Transverse colon (tissue), 4 donors: ENCODE measurements around the gene ANKRD11. TPM values are rescaled to one million over a fixed set of nuclear protein-coding genes. Genes with fewer than 3 reads are reported as not detected.
A peak's percentile ranks its signal among the peaks of the same experiment; 100 is the strongest.

Experiments
- DNase-seq: peaks from one replicate; pipeline ENCODE4 v3.0.0-alpha.2; 2019
- H3K27ac ChIP-seq, 4 donors: fragments of 200-600 bp; sonication (generic); 2 replicates each; pipeline ENCODE4 v1.5.1; 2016 to 2018; ENCODE audit warnings: inconsistent platforms in 4 of 4
- H3K27me3 ChIP-seq: fragments of 200-600 bp; sonication (generic); 2 replicates; pipeline ENCODE4 v1.5.1; 2017; ENCODE audit warnings: inconsistent platforms
- H3K36me3 ChIP-seq, 4 donors: fragments of 200-600 bp; sonication (generic); 2 replicates each; pipeline ENCODE4 v1.5.1; 2017 to 2019; ENCODE audit warnings: inconsistent platforms in 4 of 4
- H3K4me1 ChIP-seq, 4 donors: fragments of 200-600 bp; sonication (generic); 2 replicates each; pipeline ENCODE4 v1.5.1; 2017 to 2020; ENCODE audit warnings: inconsistent platforms in 4 of 4
- H3K4me3 ChIP-seq, 4 donors: fragments of 200-600 bp; sonication (generic); 1 replicate in 1 of 4; 2 replicates in 3 of 4; pipeline versions ENCODE4 v1.5.1 to v1.6.1; 2017 to 2019; ENCODE audit warnings: inconsistent platforms in 4 of 4
- H3K9me3 ChIP-seq, 2 donors: fragments of 200-600 bp; sonication (generic); 2 replicates each; pipeline ENCODE4 v1.5.1; 2017 to 2019; ENCODE audit warnings: inconsistent platforms in 2 of 2
- EP300 ChIP-seq: sonication (generic); formaldehyde crosslinking; IDR thresholded peaks from one replicate; pipeline ENCODE4 v1.6.1; 2017; ENCODE audit warnings: antibody characterized with exemption, low read depth
- POLR2A ChIP-seq: fragments of 450-650 bp; IDR thresholded peaks from one replicate; pipeline ENCODE4 v1.6.1; 2016; ENCODE audit warnings: antibody characterized with exemption, mild to moderate bottlenecking, moderate library complexity
- POLR2AphosphoS5 ChIP-seq, 3 donors: sonication (generic); formaldehyde crosslinking; IDR thresholded peaks; one replicate each; pipeline ENCODE4 v1.6.1; 2016; ENCODE audit warnings: antibody characterized with exemption in 3 of 3
- WGBS, 2 donors: methylation state at CpG; one replicate each; pipeline ENCODE4 v1.1.5; 2018; ENCODE audit warnings: low coverage in 1 of 2; 5-methylcytosine and 5-hydroxymethylcytosine counted together
- in situ Hi-C, 4 donors: fragments of 200-750 bp; cut with MboI; loops; one replicate each; pipeline versions ENCODE4 v1.15.0 to v1.15.1; 2017; ENCODE audit warnings: low sequenced_read_pairs in 3 of 4, low pct_ligation_motif_present in 1 of 4, low pct_unique_long_range_greater_than_20kb in 1 of 4
- intact Hi-C: fragments of 100-400 bp; cut with DNase I; formaldehyde crosslinking; loops from one replicate; pipeline ENCODE4 v1.15.1; 2023; ENCODE audit warnings: low total_unique reads
- total RNA-seq, 4 donors: library from RNA; depleted of rRNA; stranded (reverse); fragments of >200 nt; gene quantifications; one replicate each; pipeline ENCODE4 v1.1.0, GENCODE V29; 2016
- TF ChIP-seq, protein P1 (sequence below), 5 experiments: fragments of 200-600 bp in 3 of 5; fragments of 450-650 bp in 2 of 5; sonication (generic) in 3 of 5; IDR thresholded peaks; 1 replicate in 2 of 5; 2 replicates in 3 of 5; pipeline ENCODE4 v1.5.1; 2016 to 2017; ENCODE audit warnings: antibody characterized with exemption in 5 of 5, inconsistent platforms in 3 of 5, mild to moderate bottlenecking in 2 of 5, moderate library complexity in 1 of 5

Gene ANKRD11
- total RNA-seq, 4 donors from 2014 or later: 109 to 281 (median 142) TPM

GRCh38 chr16:89318871-89319630 lies 171.3 kb downstream of the ANKRD11 start:
- H3K27me3 ChIP-seq: no peaks in the 10 kb centered on the region
- in situ Hi-C loops (no loop called here), intact Hi-C loops (no loop called here)
- no peaks in the 10 kb centered on the region for H3K36me3 ChIP-seq
- H3K27ac ChIP-seq: peak overlapping the region in 2 of 4 donors; percentile 60 to 74
- DNase-seq: no peak
- no peak for TF ChIP-seq EP300
- TF ChIP-seq, protein P1, sequence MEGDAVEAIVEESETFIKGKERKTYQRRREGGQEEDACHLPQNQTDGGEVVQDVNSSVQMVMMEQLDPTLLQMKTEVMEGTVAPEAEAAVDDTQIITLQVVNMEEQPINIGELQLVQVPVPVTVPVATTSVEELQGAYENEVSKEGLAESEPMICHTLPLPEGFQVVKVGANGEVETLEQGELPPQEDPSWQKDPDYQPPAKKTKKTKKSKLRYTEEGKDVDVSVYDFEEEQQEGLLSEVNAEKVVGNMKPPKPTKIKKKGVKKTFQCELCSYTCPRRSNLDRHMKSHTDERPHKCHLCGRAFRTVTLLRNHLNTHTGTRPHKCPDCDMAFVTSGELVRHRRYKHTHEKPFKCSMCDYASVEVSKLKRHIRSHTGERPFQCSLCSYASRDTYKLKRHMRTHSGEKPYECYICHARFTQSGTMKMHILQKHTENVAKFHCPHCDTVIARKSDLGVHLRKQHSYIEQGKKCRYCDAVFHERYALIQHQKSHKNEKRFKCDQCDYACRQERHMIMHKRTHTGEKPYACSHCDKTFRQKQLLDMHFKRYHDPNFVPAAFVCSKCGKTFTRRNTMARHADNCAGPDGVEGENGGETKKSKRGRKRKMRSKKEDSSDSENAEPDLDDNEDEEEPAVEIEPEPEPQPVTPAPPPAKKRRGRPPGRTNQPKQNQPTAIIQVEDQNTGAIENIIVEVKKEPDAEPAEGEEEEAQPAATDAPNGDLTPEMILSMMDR (IDR thresholded peaks at IDR 0.05): no peak
- no peak for TF ChIP-seq POLR2AphosphoS5 (IDR thresholded peaks at IDR 0.05)
- no peak for TF ChIP-seq POLR2A
- no peaks in the 10 kb centered on the region for H3K9me3 ChIP-seq
- WGBS, 2 donors: 93% methylated on average over 28 of the region's 28 CpGs; no CpG with 5 or more reads in 1 of the 2 donors
- peaks cover 41 to 92% (median 74%) of the 10 kb centered on the region in 4 donors for H3K4me1 ChIP-seq
- H3K4me3 ChIP-seq: no peak overlapping the region

- intact Hi-C loops: no loop called here
- WGBS, 2 donors: 94% methylated on average over 11 of the region's 11 CpGs; no CpG with 5 or more reads in 1 of the 2 donors
Measured at GRCh38 chr16:89318430-89318758, 172.0 kb downstream of the ANKRD11 start.

GRCh38 chr16:89317729-89318429 lies 172.5 kb downstream of the ANKRD11 start:
- Histone ChIP-seq H3K27me3 (no peaks in the 10 kb centered on the region), H3K9me3 (no peaks in the 10 kb centered on the region), H3K27ac (peak overlapping the region in 3 of 4 donors; percentile 33 to 76 (median 57)), H3K4me3 (no peak overlapping the region), H3K36me3 (no peaks in the 10 kb centered on the region), H3K4me1 (peaks cover 41 to 87% (median 68%) of the 10 kb centered on the region in 4 donors)
- intact Hi-C loops: no loop called here
- TF ChIP-seq, protein P1 (IDR thresholded peaks at IDR 0.05): no peak
- TF ChIP-seq POLR2A (no peak), POLR2AphosphoS5 (IDR thresholded peaks at IDR 0.05) (no peak), EP300 (no peak)
- WGBS, 2 donors: 79 to 100% methylated on average over 2 to 23 of the region's 23 CpGs
- in situ Hi-C loops: no loop called here
- DNase-seq: peak; percentile 35

More at GRCh38 chr16:89318430-89318758, 172.0 kb downstream of the ANKRD11 start:
- no peaks in the 10 kb centered on the region for H3K36me3 ChIP-seq
- in situ Hi-C loops: no loop called here
- H3K4me3 ChIP-seq: no peak overlapping the region
- H3K9me3 ChIP-seq: no peaks in the 10 kb centered on the region
- H3K27me3 ChIP-seq: no peaks in the 10 kb centered on the region
- peak overlapping the region in 1 of 4 donors; percentile 76 for H3K27ac ChIP-seq
- peaks cover 41 to 89% (median 70%) of the 10 kb centered on the region in 4 donors for H3K4me1 ChIP-seq
- no peak for DNase-seq
- TF ChIP-seq EP300 (no peak), POLR2A (no peak)

DNA sequence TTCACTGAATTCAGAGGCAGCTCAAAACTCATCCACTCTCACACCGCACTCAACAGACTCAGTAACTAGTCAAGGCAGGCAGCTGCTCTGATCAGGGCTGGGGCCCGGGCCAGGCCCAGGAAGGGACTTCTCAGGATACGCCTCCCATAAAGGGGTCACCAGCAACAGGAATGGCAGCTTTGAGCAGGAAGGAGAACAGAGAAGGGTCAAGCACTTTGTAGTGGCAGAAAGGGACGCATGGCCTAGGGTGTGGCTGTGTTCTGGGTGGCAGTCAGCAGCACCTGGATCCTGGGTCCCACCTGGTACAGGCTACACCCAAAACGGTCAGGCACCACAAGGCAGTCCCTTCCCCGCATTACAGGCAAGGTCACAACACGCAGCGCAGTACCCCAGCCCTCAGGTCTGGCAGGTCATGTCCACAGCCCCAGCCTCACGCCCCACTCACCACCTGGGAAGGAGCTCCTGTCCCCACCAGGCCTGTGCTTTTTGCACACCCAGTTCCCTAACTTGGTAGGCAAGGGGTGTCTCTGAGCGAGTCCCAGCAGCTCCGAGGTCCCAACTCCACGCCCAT lies 173.2 kb downstream of the ANKRD11 start:
- DNase-seq: peak; percentile 41
- intact Hi-C loops: no loop called here
- TF ChIP-seq, protein P1 (IDR thresholded peaks at IDR 0.05): no peak
- no peak for TF ChIP-seq POLR2A
- no peak for TF ChIP-seq EP300
- no peak for TF ChIP-seq POLR2AphosphoS5 (IDR thresholded peaks at IDR 0.05)
- Histone ChIP-seq H3K27ac (peak overlapping the region; percentile 33 to 76 (median 56)), H3K9me3 (no peaks in the 10 kb centered on the region), H3K36me3 (no peaks in the 10 kb centered on the region), H3K27me3 (no peaks in the 10 kb centered on the region), H3K4me3 (no peak overlapping the region), H3K4me1 (peaks cover 36 to 80% (median 64%) of the 10 kb centered on the region in 4 donors)
- 70 to 100% methylated on average over 2 to 12 of the region's 12 CpGs for WGBS, 2 donors
- in situ Hi-C loops: no loop called here
